EL (cell line): Measurements from ENCODE around the gene HIBCH.
"Not testable (repeated sequence)": the region's sequence is repeated elsewhere in the genome, so short reads cannot be mapped to it uniquely, and the experiment has no call there.

ENCODE experiments used
- DNase-seq: peaks from one replicate; pipeline ENCODE4 v3.0.0-alpha.2; 2016

Gene HIBCH

DNA sequence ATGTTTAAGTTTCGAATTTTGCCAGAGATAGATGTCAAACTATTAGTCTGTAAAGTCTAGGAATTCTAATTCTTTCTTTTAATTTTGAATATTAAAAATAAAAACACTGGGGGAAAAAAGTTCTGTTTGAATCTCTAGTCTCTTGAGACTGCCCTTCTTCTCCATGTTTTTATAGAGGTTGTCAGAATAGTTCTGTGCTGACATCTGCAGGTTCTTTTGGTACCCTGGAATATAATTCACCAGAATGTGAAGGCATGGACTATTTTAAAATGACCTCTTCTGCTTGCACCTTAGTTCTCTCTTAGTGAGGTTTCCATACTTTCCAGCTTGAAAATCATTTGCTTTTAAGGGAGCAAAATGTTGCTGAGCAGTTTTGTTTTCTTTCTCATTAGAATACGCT is 136.1 kb downstream of the HIBCH start:
- no peak for DNase-seq

DNA sequence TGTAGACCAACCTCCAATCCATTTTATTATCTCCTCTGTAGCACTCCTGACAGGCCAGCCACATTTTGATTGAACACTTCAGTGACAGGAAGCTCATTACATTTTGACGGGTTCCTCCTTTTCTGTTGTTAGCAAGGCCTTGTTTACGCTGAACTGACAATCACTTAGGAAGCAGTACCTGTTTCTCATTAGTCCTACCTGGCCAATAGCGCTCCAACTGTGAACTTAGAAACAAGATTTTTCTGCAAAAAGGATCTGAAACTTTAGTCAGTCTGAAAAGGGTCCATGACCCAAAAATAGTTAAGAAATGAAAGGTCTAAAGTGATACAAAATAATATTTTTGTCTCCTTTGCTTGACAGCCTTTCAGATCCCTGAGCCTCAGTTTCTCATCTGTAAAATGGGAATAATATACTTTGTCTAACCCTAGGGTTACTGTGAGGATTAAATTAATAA is 137.5 kb downstream of the HIBCH start:
- no peak for DNase-seq

DNA sequence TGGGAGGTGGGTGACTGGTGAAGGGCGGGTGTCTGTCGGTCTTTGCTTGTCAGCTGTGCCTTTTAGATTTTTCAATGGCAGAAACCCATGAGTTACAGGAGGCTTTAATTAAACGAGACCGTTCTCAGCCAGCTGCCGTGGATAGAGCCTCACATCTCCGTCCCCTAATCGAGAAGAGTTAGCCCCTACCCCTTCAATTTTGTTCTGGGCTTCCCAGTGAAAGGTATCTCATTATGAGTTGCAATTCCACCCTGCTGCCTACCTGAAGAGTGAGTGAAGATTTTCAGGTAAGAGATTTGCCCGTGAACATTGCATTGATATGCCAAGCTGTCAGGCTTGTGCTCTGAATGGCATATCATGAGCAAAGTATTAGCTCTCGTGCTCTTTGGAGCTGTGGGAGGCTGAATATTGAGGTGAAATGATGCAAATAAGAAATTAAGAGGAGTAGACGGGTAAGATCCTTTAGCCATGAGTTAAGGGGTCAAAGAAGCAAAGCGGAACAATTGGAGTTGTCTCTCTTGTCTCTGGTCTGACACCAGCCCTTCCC is 138.4 kb downstream of the HIBCH start:
- DNase-seq = no peak

DNA sequence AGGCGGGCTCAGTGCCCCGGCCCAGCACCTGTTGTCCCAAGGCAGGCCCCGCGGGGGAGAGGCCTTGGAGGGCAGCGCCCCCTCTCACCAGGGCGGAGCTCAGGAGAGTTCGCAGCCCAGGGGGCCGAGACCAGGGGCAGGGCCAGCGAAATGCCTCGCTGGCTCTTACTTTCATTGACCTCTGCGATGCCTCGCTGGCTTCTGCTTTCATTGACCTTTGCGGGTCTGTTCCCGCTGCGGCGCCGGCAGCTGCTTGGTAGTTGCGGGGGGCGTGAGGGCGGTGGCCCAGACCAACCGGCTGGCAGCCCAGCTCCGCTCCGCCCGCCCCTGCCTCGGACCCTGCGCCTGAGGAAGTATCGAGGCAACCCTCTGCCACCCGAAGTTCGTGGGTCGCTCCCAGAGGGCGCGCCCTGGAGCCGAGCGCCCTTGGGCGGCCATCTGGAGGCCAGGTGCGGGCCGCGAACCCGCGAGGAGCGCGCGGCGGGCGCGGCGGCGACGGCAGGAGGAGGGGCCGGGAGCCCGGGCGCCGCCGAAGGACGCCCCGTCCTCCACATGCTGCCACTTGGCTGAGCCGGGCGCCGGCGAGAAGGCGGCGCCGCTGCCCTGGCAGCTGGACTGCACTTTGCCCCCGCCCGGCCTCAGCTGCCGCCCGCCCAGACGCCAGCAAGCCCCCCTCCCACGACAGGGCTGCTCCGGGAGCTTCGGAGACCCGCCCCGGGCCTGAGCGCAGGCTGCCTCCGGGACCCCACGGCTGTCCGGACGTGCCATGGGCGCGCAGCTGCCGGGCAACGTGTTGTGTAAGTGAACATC is 139.1 kb downstream of the HIBCH start:
- peak; percentile 48 for DNase-seq

DNA sequence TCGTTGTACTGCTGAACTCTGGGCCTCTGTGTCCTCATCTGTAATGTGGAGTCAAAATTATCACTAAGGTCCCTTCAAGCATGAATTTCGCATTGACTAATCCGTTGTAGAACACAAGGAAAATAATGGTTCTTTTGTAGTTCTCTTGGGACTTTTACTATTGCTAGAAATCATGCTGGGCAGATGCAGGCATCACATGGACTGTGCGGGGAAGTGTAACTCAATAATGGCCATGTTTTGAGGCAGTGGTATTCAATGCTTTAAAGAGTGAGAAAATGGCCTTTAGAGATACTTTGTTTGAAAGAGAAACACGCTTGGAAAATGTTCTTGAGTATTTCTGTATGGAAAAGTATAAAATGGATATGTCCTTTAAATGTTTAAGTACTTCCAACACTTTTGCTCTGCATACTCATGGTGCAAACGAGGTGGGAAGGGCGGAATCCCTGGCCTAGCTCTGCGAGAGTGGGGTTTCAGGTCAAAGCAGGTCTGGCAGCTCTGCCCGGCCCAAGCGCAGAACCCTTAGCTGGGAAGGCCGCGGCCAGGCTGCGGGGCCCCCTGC is 139.8 kb downstream of the HIBCH start:
- DNase-seq = no peak

DNA sequence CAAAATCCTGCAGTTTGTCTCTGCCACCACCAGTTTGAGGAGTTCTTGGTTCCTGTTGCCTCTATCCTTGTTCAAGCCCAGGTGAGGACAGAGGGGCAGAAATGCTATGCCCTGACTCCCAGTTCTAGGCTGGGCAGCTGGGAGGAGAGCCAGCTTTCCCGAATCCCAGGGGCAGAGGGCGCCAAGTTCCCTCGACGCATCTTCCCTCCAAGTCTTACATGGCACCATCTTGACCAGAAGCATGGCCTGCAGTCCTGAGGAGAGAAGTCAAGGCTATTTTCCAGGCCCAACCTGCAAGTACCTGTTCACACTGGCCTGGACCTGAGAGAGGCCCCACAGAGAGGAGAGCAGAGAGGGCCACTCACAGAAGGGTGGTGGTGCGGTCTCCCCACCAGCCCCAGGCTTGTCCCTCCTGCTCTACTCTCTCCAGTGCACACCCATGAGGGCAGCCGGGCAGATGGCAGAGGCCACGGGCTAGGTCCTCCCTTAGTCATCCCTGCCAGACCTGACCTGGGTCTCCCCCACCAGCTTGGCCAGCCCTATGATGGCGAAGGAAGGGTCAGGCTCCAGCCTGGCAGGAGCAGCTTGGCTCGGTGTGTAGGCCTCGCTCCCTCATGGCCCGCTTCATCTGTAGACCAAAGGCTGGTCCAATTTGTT is 141.4 kb downstream of the HIBCH start:
- DNase-seq = no peak

DNA sequence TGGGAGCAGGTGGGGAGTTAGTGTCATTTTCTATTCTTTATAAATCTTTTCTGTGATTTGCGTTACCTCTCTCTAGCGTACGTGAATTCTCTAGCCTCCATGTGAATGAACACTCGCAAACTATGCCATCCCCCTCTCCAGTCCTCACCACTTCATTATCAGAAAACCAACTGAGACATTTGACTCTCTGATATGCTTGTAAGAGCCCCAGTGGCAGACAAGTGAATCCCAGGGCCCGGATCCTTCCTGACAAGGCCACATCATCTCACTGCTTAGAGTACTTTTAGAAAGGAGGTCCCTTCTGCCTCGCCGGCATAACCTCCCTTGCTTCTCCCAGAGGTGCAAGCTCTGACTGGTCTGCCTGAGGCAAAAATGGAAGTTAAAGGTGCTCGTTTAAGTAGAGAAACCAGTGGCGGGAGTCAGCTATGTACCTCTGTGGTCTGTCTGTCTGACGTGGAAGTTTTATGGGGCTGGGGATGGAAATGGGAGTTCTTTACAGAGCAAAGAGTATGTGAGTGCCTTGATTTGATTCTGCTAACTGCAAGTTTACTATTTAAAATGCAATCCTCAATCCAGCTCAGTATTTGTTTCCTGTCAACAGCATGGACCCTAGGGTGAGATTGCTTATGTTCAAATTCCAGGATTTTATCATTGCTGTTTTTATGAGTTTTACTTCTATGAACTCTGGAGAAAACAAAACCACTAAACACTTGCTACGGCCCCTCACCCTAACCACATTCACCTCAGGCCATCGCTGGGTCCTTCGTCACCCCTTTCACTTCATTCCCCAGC is 142.2 kb downstream of the HIBCH start:
- DNase-seq = no peak

DNA sequence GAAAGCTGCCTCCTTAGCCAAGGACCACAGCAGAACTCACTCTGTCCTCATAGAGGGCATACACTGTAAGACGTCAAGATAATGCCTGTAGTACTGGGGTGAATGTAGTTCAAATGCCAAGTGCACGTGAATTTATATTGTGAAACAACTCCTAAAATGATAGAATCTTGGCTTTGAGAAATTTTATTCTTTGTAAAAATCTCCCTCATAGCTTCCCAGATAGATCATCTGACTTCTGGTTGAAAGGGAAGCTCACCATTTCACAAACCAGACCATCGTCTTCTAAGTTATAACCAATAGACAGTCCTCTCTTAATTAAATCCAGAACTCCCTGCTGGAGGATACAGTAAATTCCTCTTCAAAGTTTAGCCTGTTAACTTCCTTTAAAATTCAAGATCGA is 146.2 kb downstream of the HIBCH start:
- no peak for DNase-seq

DNA sequence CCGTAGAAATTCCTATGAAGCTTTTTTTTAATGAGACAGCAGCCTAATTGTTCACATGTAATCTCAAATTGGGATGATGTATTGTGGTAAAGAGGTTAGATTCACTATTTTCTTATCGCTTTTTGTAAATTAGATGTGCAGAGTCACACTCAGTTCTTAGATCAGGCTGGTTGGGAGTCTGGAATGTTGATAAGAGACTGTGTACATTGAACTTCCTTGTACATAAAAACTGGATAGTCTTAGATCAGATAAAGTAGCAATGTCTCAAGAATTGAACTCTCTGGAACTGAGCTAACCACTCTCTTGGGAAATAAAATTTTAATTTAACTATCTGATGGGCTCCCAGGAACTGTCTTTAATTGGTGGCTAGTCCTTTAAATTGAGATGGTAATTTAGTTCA is 149.0 kb downstream of the HIBCH start:
- DNase-seq = no peak

DNA sequence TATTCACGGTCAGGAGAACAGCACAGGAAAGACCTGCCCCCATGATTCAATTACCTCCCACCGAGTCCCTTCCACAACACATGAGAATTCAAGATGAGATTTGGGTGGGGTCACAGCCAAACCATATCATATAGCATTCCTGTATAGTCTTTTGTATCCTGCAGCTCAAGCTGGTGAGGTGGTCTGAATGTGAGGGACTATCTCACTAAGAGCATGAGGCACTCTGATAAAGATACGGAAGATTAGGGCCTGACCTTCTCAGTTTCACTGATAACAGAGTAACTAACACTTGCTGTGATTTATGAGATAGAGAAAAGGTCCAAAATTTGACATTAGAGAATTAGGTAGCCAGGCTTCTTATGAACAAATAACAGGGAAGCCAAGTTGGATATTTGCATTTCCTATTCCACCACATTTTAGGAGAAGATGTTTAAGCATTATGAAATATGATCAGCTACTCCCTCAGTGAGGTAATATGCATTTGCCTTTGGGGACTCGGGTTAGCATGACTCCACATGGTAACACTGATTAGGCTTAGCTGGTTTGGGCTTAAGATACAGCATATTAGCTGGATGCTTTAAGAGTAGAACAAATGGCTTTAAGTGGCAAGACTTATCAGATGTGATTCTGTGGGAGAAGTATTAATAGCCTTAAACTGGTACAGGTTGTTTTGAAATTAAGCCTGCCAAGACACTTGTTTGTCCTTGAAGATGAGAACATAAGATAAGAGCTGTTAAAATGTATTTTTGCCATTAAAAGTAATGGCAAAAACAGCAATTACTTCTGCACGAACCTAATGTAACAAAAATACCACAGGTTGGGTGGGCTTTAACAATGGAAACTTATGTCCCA is 150.2 kb downstream of the HIBCH start:
- DNase-seq = no peak

DNA sequence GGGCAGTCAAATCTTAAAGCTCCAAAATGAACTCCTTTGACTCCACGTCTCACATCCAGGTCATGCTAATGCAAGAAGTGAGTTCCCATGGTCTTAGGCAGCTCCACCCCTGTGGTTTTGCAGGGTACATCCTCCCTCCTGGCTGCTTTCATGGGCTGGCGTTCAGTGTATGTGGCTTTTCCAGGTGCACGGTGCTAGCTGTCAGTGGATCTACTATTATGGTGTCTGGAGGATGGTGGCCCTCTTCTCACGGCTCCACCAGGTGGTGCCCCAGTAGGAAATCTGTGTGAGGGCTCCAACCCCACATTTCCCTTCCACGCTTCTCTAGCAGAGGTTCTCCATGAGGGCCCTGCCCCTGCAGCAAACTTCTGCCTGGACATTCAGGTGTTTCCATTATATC is 151.9 kb downstream of the HIBCH start:
- DNase-seq = no peak

DNA sequence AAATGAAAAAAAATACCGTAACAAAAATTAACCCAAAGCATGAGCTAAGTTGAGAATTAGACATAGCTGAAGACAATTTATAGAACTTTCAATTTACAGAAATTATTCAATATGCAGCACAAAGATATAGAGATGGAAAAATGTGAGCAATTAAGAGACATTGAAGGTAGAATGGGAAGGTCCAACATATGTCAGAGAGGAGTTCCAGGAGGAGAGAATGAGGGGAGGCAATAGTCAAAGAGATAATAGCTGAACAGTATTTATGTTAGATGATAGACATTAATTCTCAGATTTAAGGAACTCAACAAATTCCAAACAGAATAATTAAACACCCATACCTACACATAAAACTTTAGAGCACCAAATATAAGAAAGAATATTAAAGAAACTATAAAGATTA is 154.1 kb downstream of the HIBCH start:
- no peak for DNase-seq

DNA sequence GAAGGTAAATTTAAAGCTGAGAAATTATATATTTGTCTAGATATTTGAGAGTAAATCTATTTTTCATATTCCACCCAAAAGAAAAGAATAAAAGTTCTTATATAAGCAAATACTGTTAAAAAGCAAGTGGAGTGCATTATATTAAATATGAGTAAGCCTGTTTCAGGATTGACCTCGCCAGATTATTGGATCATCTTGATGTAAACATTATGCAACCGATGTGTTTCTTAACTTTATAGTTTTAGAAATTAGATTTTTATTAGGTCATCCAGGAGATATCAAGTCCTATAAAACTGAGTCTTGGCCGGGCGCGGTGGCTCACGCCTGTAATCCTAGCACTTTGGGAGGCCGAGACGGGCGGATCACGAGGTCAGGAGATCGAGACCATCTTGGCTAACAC is 156.8 kb downstream of the HIBCH start:
- DNase-seq = no peak

DNA sequence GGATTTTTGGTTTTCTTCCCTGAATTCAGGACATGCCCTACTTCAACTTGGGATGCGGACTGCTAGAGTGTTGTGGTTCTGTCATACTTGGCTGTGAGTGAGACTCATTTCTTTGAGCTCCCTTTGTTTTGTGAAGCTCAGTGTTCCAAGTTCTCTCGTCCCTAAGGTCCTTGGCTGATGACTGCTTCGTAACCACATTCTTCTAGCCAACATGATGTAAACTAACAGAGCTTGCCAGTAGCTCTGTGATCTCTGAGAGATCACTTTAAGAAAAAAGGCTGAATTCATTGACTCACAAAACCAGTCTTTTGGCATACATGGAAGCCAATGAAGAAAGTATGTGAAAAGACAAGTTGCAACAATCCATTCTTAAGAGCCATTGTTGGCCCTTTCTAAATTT is 160.2 kb downstream of the HIBCH start:
- no peak for DNase-seq

DNA sequence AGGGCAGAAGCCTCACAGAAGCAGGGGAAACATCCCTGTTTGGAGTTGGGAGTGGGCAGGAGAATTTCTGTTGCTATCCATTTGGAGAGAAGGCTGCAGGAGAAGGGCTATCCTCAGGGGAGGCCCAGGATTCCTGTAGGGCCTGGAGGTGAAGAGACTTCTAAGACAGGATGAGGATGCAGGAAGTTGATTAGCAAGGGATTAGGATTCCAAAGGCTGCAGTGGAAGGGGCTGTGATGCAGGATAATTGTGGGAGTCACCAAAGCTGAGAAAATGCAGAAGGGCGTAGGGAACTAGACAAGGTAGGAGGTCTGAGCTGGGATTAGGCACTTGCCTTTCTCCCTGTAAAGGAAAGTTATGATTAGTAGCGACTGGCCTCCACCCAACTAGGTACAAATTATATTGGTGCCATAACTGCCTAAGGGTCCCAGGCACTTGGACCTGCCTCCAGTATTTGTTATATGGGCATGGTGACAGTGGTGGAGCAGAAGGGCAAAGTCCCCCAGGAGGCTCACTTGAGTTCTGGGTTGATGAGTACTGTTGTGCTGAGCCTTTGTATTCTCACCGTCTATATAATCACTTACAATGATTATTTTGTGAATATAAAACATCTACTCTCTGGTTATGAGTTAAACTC is 160.7 kb downstream of the HIBCH start:
- no peak for DNase-seq

DNA sequence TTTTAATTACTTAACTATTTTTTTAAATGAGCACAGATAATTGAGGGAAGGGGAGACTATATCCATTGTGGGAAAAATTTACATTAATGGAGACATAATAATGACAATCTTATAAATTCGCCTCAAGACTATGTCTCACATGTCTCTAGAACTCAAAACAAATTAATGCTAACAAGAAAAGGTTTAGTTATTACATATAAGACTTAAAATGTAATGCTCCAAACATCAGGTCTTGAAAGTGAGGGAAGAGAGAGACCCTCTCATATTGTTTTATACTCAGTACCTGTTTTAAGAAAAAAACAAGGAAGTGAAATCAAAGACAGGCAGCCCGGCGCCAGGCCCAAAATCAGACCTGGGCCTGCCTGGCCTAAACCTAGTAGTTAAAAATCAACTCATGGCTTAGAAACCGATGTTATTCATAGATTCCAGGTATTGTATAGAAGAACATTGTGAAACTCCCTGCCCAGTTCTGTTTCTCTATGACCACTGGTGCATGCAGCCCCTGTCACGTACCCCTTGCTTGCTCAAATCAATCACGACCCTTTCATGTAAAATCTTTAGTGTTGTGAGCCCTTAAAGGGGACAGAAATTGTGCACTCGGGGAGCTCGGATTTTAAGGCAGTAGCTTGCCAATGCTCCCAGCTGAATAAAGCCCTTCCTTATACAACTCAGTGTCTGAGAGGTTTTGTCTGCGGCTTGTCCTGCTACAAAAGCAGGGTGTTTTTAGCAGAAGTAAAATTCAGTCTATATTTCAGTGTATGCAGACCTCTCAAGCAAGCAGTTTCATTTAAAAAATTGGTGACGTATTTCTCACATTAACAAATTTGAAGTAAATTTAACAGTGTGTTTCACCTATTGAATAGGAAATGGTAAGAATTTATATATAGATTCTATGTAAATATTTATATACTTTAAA is 161.8 kb downstream of the HIBCH start:
- not testable (repeated sequence) for DNase-seq

DNA sequence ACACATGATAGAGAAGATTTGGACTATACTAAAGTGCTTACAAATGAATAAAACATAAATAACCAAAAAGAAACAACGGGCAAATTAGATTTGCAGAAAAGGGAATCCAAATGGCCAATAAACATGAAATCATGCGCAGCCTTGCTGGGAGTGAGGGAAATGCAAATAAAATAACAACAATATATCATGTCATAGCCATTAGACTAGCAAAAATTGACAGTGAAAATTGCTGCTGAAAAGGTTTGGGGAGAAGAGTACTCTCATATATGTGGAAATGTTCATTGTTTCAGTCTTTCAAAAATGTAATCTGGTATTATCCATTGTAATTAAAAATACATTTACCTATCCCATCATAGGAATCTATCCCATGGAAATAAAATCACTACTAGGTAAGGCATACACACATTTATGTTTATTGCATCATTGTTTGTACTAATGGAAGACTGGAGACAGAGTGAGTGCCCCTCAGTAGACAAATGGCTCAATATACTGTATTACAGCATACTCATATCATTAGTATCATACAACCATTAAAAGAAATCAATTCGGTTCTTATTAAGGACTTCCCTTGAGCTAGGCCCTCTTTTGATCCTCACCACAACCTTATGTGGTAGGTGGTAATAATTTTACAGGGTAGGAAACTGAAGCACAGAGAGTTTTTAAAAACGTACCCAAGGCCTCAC is 163.0 kb downstream of the HIBCH start:
- DNase-seq = no peak
